Progenitor cell of endocrine pancreas (in vitro differentiated cells): ENCODE results near the gene PPP6R3. TPM values are rescaled to one million over a fixed set of nuclear protein-coding genes. Genes with fewer than 3 reads are reported as not detected.

Experiments used
- DNase-seq: peaks from one replicate; pipeline ENCODE4 v3.0.0; 2021; ENCODE audit warnings: low spot score; ENCODE audit not compliant: unreplicated experiment
- H3K27ac Mint-ChIP-seq: 2 replicates; pipeline ENCODE4 v1.8.0; 2021; ENCODE audit warnings: mild to moderate bottlenecking, moderate library complexity, mixed read lengths
- H3K27me3 Mint-ChIP-seq: 2 replicates; pipeline ENCODE4 v1.8.0; 2021; ENCODE audit warnings: mixed read lengths
- H3K36me3 Mint-ChIP-seq: 2 replicates; pipeline ENCODE4 v1.8.0; 2022; ENCODE audit warnings: mixed read lengths; ENCODE audit not compliant: insufficient read depth
- H3K4me1 Mint-ChIP-seq: 2 replicates; pipeline ENCODE4 v1.8.0; 2021; ENCODE audit warnings: low read depth, mixed read lengths
- H3K4me3 Mint-ChIP-seq: 2 replicates; pipeline ENCODE4 v1.8.0; 2021; ENCODE audit warnings: low read depth, mild to moderate bottlenecking, moderate library complexity, mixed read lengths
- H3K9me3 Mint-ChIP-seq: 2 replicates; pipeline ENCODE4 v1.8.0; 2021; ENCODE audit warnings: low read depth, mixed read lengths
- CTCF ChIP-seq: fragments of 200-600 bp; sonication (generic); IDR thresholded peaks from one replicate; pipeline ENCODE4 v1.5.0; 2021; ENCODE audit warnings: antibody characterized with exemption, mild to moderate bottlenecking; ENCODE audit not compliant: unreplicated experiment
- total RNA-seq: library from RNA; stranded (reverse); gene quantifications from 2 replicates; pipeline ENCODE4 v1.2.1, GENCODE V29; 2021

The PPP6R3 gene
- total RNA-seq, 1 donor from 2014 or later, result 124 TPM

- H3K27ac Mint-ChIP-seq, result peak overlapping the region; percentile 49
- no peak for DNase-seq
- H3K36me3 Mint-ChIP-seq, result peaks cover 38% of the 10 kb centered on the region
- TF ChIP-seq CTCF, result no peak
- H3K9me3 Mint-ChIP-seq, result peaks cover 5% of the 10 kb centered on the region
- H3K27me3 Mint-ChIP-seq, result no peaks in the 10 kb centered on the region
- no peaks in the 10 kb centered on the region for H3K4me1 Mint-ChIP-seq
- no peak overlapping the region for H3K4me3 Mint-ChIP-seq
These were observed 36.4 kb upstream of the PPP6R3 start for GRCh38 chr11:68424101-68424632.

GRCh38 chr11:68424981-68425865, 35.3 kb upstream of the PPP6R3 start:
- H3K27ac Mint-ChIP-seq, result no peak overlapping the region

GRCh38 chr11:68425866-68426380, 34.6 kb upstream of the PPP6R3 start:
- Mint-ChIP-seq H3K4me3 (no peak overlapping the region), H3K9me3 (peaks cover 9% of the 10 kb centered on the region), H3K27me3 (no peaks in the 10 kb centered on the region), H3K27ac (no peak overlapping the region), H3K4me1 (no peaks in the 10 kb centered on the region), H3K36me3 (peaks cover 47% of the 10 kb centered on the region)
- DNase-seq, result no peak
- TF ChIP-seq CTCF, result no peak

More at GRCh38 chr11:68424981-68425865, 35.3 kb upstream of the PPP6R3 start:
- H3K36me3 Mint-ChIP-seq, result peaks cover 45% of the 10 kb centered on the region
- no peaks in the 10 kb centered on the region for H3K27me3 Mint-ChIP-seq
- H3K4me3 Mint-ChIP-seq, result no peak overlapping the region
- H3K9me3 Mint-ChIP-seq, result peaks cover 9% of the 10 kb centered on the region
- no peak for TF ChIP-seq CTCF
- no peak for DNase-seq
- H3K4me1 Mint-ChIP-seq, result no peaks in the 10 kb centered on the region

GRCh38 chr11:68429661-68430060, 30.9 kb upstream of the PPP6R3 start:
- Mint-ChIP-seq H3K9me3 (peaks cover 9% of the 10 kb centered on the region), H3K27ac (no peak overlapping the region), H3K36me3 (peaks cover 49% of the 10 kb centered on the region), H3K4me3 (no peak overlapping the region), H3K4me1 (no peaks in the 10 kb centered on the region), H3K27me3 (no peaks in the 10 kb centered on the region)
- TF ChIP-seq CTCF, result no peak
- no peak for DNase-seq

- peaks cover 45% of the 10 kb centered on the region for H3K36me3 Mint-ChIP-seq
- H3K27me3 Mint-ChIP-seq, result no peaks in the 10 kb centered on the region
- H3K4me1 Mint-ChIP-seq, result no peaks in the 10 kb centered on the region
- H3K9me3 Mint-ChIP-seq, result peaks cover 9% of the 10 kb centered on the region
- no peak for TF ChIP-seq CTCF
- no peak overlapping the region for H3K27ac Mint-ChIP-seq
- no peak overlapping the region for H3K4me3 Mint-ChIP-seq
- DNase-seq, result no peak
These were observed 30.2 kb upstream of the PPP6R3 start for GRCh38 chr11:68430384-68430783.
